MCF 10A (cell line): ENCODE data around the gene RTP5. TPM values are rescaled to one million over a fixed set of nuclear protein-coding genes. Genes with fewer than 3 reads are reported as not detected.

ENCODE experiments used
- BruUV-seq: library from RNA; stranded (reverse); fragments of 400-500 nt; replicated peaks from 2 replicates; lab custom pipeline; 2021; lab: Mats Ljungman, UMichigan
- CTCF ChIA-PET: fragments of 300-600 bp; sonication (Branson Sonifier 250); formaldehyde crosslinking; extraction: SDS; loops from one replicate; lab custom pipeline; 2021; ENCODE audit warnings: antibody characterized with exemption, inconsistent platforms; lab: Yijun Ruan, JAX
- POLR2A ChIA-PET: fragments of 300-600, 350-650 bp; sonication (Branson Sonifier 250); formaldehyde crosslinking; extraction: SDS; loops from one replicate; lab custom pipeline; 2020; ENCODE audit warnings: antibody characterized with exemption, inconsistent platforms; lab: Yijun Ruan, JAX
- DNase-seq: peaks from one replicate; pipeline ENCODE4 v3.0.0-alpha.2; 2018; ENCODE audit not compliant: unreplicated experiment
- H3K27ac Mint-ChIP-seq: one replicate; pipeline ENCODE4 v1.8.0; 2022; ENCODE audit warnings: mild to moderate bottlenecking, low read depth, mixed read lengths; ENCODE audit not compliant: unreplicated experiment
- H3K27me3 Mint-ChIP-seq: one replicate; pipeline ENCODE4 v1.8.0; 2022; ENCODE audit warnings: mixed read lengths; ENCODE audit not compliant: insufficient read depth, unreplicated experiment
- H3K36me3 Mint-ChIP-seq: one replicate; pipeline ENCODE4 v1.8.0; 2022; ENCODE audit warnings: mild to moderate bottlenecking, moderate library complexity, mixed read lengths; ENCODE audit not compliant: insufficient read depth, unreplicated experiment
- H3K4me1 Mint-ChIP-seq: one replicate; pipeline ENCODE4 v1.8.0; 2022; ENCODE audit warnings: mixed read lengths; ENCODE audit not compliant: insufficient read depth, unreplicated experiment
- H3K4me3 Mint-ChIP-seq: one replicate; pipeline ENCODE4 v1.8.0; 2022; ENCODE audit warnings: mild to moderate bottlenecking, moderate library complexity, mixed read lengths; ENCODE audit not compliant: unreplicated experiment
- H3K9me3 Mint-ChIP-seq: one replicate; pipeline ENCODE4 v1.8.0; 2022; ENCODE audit warnings: mixed read lengths; ENCODE audit not compliant: unreplicated experiment
- intact Hi-C: fragments of 100-400 bp; cut with micrococcal nuclease; formaldehyde crosslinking; loops from 2 replicates; pipeline ENCODE4 v1.14.1; 2022
- total RNA-seq: library from RNA; stranded (reverse); gene quantifications from 2 replicates; pipeline ENCODE4 v1.2.3, GENCODE V29; 2022
- TF ChIP-seq, protein P1 (sequence below): fragments of 200-600 bp; IDR thresholded peaks from one replicate; pipeline ENCODE4 v1.8.0; 2022; ENCODE audit warnings: antibody characterized with exemption, mild to moderate bottlenecking; ENCODE audit not compliant: unreplicated experiment

The RTP5 gene
- total RNA-seq, 1 experiment from 2014 or later, result not detected

DNA sequence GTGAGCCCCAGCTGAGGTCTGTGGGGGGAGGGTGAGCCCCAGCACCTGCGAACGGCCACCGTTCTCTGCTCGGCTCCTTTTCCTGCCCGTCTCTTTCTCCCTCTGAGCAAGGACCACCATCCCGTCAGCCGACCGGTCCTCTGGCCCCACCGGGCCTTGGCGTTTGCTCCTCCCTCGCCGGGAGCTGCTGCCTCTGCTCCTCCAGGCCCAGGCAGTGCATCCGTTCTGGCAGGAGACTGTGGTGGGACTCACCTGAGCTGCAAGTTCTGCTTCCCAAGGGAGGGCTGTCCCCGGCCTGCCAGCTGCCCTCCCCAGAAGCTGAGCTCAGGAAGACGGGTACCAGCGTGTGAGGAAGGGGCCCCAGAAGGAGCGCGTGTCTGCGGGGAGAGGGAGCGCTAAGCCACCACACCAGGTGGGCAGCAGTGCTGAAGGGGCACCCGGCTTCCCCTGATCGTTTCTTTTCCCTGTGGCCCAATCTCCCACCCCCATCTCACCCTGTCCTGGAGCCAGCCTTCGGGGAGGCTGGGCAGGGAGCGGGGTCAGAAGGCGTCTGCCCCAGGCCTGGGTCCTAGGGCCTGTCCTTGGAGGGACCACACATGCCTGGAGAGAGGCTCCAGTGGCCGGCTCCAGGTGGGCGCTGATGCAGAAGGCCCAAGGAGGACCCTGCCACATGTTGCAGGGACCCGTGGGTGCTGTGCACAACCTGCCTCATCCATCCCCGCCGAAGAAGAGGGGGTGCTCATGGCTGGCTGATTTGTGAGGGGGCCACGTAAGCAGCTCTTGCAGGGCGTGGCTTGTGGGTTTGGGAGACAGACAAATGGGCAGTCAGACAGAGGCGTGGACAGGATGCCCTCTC is 2.5 kb upstream of the RTP5 start:
- Mint-ChIP-seq H3K27ac (no peak overlapping the region), H3K9me3 (peaks cover 18% of the 10 kb centered on the region), H3K4me1 (peaks cover 18% of the 10 kb centered on the region), H3K4me3 (no peak overlapping the region), H3K27me3 (peaks cover 48% of the 10 kb centered on the region), H3K36me3 (no peaks in the 10 kb centered on the region)
- TF ChIP-seq, protein P1, sequence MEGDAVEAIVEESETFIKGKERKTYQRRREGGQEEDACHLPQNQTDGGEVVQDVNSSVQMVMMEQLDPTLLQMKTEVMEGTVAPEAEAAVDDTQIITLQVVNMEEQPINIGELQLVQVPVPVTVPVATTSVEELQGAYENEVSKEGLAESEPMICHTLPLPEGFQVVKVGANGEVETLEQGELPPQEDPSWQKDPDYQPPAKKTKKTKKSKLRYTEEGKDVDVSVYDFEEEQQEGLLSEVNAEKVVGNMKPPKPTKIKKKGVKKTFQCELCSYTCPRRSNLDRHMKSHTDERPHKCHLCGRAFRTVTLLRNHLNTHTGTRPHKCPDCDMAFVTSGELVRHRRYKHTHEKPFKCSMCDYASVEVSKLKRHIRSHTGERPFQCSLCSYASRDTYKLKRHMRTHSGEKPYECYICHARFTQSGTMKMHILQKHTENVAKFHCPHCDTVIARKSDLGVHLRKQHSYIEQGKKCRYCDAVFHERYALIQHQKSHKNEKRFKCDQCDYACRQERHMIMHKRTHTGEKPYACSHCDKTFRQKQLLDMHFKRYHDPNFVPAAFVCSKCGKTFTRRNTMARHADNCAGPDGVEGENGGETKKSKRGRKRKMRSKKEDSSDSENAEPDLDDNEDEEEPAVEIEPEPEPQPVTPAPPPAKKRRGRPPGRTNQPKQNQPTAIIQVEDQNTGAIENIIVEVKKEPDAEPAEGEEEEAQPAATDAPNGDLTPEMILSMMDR, result no peak
- CTCF ChIA-PET, result interaction anchor here (0.9 kb wide), 1 partner anchor 165 kb away, joined by 4 read pairs; the partner anchor contains the start of gene ING5
- intact Hi-C loops, result no loop called here
- no TSS peak for BruUV-seq
- POLR2A ChIA-PET, result interaction anchor here (0.6 to 1.5 kb wide), 2 partner anchors 34 to 166 kb away, joined by 3 read pairs; partner anchors contain the start of gene ING5
- DNase-seq, result no peak

DNA sequence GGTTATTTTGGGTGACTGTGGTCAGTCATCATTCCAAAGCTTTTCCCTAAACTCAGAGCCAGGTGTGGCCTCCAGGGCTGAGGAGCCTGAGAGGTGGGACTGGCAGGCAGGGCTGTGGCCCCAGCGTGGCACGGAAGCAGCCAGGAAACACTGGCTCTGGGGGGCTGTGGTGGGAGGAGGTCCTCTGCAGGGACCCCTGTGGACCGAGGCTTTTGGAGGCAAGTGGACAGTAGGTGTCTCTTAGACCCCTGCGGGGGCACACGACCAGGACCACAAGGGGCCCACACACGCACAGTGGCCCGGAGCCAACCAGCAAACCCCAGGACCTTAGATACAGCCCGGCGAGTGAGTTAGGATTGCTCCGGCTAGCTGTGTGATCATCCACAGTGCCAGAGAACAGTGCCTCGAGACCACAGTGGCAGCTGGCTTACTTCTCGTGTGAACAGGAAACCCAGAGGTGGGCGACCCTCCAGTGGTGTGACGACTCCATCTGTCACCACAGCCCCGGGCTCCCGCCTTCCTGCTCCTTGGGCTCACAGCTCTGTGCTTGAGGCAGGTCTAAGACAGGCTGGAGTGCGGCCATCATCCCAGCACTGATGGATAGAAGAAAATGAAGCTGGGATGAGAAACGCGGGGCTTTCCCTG is 1.6 kb upstream of the RTP5 start:
- no peak overlapping the region for H3K27ac Mint-ChIP-seq
- intact Hi-C loops, result no loop called here
- no peak for DNase-seq
- TF ChIP-seq, protein P1, result no peak
- ChIA-PET CTCF (interaction anchor here (1.7 kb wide), 1 partner anchor 11 kb away, joined by 10 read pairs; no protein-coding TSS in a partner anchor), POLR2A (interaction anchor here (1.0 to 1.5 kb wide), 3 partner anchors 153 to 167 kb away, joined by 3 read pairs; partner anchors contain the start of gene ING5)
- no TSS peak for BruUV-seq
- peaks cover 18% of the 10 kb centered on the region for H3K9me3 Mint-ChIP-seq
- H3K36me3 Mint-ChIP-seq, result no peaks in the 10 kb centered on the region
- H3K4me1 Mint-ChIP-seq, result peaks cover 18% of the 10 kb centered on the region
- peaks cover 43% of the 10 kb centered on the region for H3K27me3 Mint-ChIP-seq
- H3K4me3 Mint-ChIP-seq, result no peak overlapping the region

DNA sequence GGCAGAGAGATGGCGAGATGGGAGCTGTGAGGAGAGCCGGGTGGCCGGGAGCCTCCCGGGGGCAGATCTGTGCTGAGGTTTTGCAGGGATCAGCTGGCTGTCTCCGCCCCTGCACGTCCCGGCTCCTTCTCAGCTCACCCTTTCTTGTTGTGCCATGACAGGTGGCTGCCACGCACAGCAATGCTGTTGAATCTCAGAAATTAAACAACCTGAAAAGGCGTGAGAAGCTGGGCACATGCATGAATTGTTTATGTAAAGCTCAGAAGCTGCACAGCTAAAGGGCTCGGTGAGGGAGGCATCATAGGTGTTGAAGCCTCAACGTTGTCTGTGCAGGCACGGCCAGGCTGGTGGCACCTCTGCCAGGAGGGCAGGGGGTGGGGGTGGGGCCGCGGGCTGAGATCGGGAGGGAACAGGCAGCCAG is 858 bp upstream of the RTP5 start:
- intact Hi-C loops, result no loop called here
- no peaks in the 10 kb centered on the region for H3K36me3 Mint-ChIP-seq
- CTCF ChIA-PET, result interaction anchor here (0.6 to 1.7 kb wide), 3 partner anchors 9 to 137 kb away, joined by 3 to 10 read pairs (median 3); no protein-coding TSS in a partner anchor
- H3K4me1 Mint-ChIP-seq, result peaks cover 18% of the 10 kb centered on the region
- POLR2A ChIA-PET, result interaction anchor here (1.0 to 1.5 kb wide), 3 partner anchors 153 to 167 kb away, joined by 3 read pairs; partner anchors contain the start of gene ING5
- BruUV-seq, result no TSS peak
- H3K27ac Mint-ChIP-seq, result no peak overlapping the region
- no peak overlapping the region for H3K4me3 Mint-ChIP-seq
- TF ChIP-seq, protein P1, result no peak
- peaks cover 39% of the 10 kb centered on the region for H3K27me3 Mint-ChIP-seq
- peaks cover 18% of the 10 kb centered on the region for H3K9me3 Mint-ChIP-seq
- DNase-seq, result no peak
